Sigmoid colon (tissue), 4 donors: Measurements from ENCODE around the gene APLF.

Source experiments
- CTCF ChIP-seq, 4 experiments: fragments of 450-650 bp in 3 of 4; fragments of 200-600 bp in 1 of 4; IDR thresholded peaks; one replicate each; pipeline ENCODE4 v1.5.1; 2016 to 2019; ENCODE audit warnings: antibody characterized with exemption in 4 of 4, mild to moderate bottlenecking in 3 of 4, moderate library complexity in 2 of 4
- EP300 ChIP-seq, 4 donors: sonication (generic); formaldehyde crosslinking; IDR thresholded peaks; one replicate each; pipeline ENCODE4 v1.6.1; 2017; ENCODE audit warnings: antibody characterized with exemption in 4 of 4
- POLR2A ChIP-seq, 2 donors: fragments of 450-650 bp; IDR thresholded peaks; one replicate each; pipeline ENCODE4 v1.6.1; 2016; ENCODE audit warnings: antibody characterized with exemption in 2 of 2, mild to moderate bottlenecking in 2 of 2, moderate library complexity in 2 of 2
- POLR2AphosphoS5 ChIP-seq, 4 donors: sonication (generic); formaldehyde crosslinking; IDR thresholded peaks; one replicate each; pipeline ENCODE4 v1.6.1; 2017; ENCODE audit warnings: antibody characterized with exemption in 4 of 4

- TF ChIP-seq POLR2A (IDR thresholded peaks at IDR 0.05) (no peak), CTCF (IDR thresholded peaks at IDR 0.05) (no peak), POLR2AphosphoS5 (IDR thresholded peaks at IDR 0.05) (no peak), EP300 (IDR thresholded peaks at IDR 0.05) (no peak)
Observed at GRCh38 chr2:68537011-68537410, 69.6 kb downstream of the APLF start.
